Fibroblast of peridontal ligament (primary cell): Measurements from ENCODE around the gene IFNGR1.

Experiments
- DNase-seq: peaks from one replicate; pipeline ENCODE4 v3.0.0-alpha.2; 2010; ENCODE audit errors: extremely low read depth

IFNGR1 gene

GRCh38 chr6:137176729-137177128 lies 42.5 kb downstream of the IFNGR1 start:
- DNase-seq = no peak

GRCh38 chr6:137175868-137176245 lies 43.3 kb downstream of the IFNGR1 start:
- no peak for DNase-seq

DNA sequence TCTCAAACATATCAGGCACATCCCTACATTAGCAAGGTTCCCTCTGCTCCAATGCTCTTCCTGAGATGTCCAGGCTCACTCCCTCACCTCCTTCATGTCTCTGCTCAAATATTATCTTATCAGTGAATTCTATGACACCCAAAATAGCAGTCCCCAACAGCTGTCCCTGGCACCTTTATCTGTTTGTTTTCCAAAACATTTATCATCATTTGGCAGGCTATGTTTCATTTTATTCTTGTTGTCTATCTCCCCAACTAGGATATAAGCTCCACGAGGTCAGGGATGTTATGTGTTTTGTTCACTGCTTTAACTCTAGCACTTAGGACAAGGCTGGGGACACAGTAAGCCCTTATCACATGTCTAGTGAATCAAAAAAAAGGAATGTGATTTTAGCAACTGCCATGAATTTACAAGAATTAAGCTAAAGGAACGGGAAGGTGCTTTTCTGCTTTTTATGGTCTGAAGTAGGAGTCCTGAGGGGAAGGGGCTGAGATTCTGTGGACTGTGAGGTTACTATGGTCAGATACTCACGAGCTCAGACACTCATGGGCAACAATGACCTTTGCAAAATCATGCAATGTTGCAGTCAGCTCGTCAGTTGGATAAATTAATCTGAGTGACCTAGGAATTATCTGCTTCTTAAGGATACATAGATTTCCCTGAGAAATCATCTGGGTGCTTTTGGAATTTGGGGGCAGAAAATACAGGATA lies 43.9 kb downstream of the IFNGR1 start:
- DNase-seq = no peak

GRCh38 chr6:137173501-137173900 lies 45.7 kb downstream of the IFNGR1 start, which contains the start of gene IL22RA2:
Gene IL22RA2 (minus strand): TSS chr6:137173644. CDS start chr6:137161749, 11,895 bp downstream.
- no peak for DNase-seq

- no peak for DNase-seq
Observed at GRCh38 chr6:137172734-137173431, 46.3 kb downstream of the IFNGR1 start.

DNA sequence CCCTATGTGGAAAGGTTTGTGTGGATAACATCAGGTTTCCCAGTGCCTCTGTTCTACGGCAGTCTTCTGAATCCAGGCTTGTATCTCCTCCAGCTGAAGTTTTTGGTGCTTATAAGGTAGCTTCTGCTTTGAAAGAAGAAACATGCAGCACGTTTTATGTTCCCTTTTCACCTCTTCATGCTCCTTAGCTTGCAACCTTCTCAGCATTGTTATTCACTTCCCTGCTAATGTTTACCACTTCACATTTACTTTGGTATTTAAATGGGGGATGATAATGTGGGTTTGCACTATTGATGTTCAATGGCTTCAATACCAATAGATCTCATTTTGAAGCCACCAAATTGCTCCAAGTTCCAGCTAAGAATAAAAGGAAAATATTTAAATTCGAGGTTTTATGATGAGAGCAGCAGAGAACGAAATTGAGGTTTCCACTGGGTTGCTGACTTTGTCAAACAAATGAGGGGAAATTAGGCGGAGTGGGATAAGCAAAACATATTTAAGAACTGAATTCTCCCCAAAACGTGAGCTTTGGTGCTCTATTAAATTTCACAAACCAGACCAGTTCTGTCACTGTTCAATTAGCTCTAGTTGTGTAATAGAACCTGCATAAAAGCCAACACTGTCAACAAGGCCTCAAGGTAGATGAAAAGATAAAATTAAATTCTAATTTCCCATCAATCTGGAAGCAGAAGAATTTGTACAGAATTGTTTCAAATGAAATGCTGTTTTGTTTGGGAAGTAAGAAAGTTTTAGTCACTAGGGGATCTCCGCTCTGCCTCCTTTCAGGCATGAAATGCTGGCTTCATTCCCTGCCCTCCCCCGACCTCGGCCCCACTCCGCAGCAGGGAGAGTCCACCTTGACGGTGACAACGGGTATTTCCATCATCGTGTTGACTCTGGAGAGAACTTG lies 47.1 kb downstream of the IFNGR1 start:
- no peak for DNase-seq

DNA sequence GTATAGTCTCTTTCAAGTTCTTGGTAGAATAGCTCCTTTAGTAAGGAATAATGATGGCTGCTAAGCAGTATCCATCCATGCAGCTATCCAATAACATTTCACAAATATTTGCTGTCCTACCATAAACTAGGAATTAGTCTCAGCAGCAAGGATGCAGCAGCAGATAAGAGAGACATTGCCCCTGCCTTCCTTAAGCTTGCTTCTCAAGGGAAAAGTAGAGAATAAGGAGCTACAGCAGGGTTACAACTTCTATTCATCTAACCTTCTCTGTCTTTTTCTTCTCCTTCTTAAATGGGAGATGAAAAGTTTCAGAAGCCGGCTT lies 48.2 kb downstream of the IFNGR1 start:
- DNase-seq = no peak

- DNase-seq = no peak
Observed at GRCh38 chr6:137170266-137171052, 48.7 kb downstream of the IFNGR1 start.

DNA sequence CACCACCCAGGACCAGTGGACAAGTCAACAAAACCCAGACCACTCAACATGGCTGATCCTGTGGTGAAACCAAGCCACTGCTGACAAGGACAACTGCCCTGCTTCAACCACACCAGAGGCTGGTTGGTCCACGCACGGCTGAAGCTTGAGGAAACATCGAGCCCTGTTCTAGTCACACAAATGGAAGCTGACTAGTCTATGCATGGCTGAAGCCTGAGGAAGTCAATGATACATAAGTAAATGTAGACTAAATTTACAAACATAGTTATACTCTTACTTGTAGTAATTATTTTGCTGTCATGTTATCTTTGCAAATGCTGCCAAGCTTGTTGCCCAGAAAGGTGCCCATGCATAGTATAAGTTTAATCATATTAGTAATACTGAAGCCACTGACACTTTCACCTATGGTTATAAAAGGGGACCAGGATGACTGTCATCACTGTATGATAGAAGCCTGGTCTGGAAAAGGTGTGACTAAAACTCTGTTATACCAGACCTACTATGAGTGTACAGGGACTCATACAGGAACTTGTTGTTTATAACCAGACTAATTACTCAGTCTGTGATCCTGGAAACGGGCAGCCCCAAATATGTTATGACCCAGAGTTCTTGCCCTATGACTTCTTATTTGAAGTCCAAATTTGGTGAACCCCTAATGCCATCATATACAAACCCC lies 51.3 kb downstream of the IFNGR1 start:
- DNase-seq = no peak

DNA sequence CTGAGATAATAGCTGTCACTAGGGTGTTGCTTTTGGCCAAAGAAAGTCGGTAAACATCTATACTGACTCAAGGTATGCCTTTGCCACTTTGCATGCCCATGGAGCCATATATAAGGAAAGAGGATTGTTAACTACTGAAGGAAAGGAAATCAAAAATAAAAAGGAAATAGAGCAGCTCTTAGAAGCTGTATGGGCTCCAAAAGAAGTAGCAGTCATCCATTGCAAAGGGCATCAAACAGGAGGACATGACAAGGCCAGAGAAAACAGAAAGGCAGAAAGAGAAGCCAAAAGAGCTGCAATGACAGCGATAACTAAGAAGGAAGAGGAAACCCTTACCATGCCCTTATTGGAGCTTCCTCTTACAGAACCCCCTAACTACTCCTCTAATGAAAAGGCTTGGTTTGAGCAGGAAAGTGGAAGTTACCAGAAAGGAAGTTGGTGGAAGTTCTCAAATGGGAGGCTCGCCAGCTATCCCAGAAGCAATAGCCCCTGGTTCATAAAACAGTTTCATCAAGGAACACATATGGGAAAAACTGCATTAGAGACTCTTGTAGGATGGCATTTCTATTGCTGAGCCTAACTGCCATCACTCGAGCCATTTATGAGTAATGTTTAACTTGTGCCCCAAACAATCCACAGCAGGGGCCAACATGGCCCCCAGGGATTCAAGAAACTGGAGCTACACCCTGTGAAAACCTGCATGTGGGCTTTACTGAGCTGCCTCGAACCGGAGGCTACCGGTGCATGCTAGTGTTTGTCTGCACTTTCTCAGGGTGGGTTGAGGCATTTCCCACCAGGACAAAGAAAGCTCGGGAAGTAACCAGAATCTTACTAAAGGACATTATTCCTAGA lies 52.7 kb downstream of the IFNGR1 start:
- no peak for DNase-seq

DNA sequence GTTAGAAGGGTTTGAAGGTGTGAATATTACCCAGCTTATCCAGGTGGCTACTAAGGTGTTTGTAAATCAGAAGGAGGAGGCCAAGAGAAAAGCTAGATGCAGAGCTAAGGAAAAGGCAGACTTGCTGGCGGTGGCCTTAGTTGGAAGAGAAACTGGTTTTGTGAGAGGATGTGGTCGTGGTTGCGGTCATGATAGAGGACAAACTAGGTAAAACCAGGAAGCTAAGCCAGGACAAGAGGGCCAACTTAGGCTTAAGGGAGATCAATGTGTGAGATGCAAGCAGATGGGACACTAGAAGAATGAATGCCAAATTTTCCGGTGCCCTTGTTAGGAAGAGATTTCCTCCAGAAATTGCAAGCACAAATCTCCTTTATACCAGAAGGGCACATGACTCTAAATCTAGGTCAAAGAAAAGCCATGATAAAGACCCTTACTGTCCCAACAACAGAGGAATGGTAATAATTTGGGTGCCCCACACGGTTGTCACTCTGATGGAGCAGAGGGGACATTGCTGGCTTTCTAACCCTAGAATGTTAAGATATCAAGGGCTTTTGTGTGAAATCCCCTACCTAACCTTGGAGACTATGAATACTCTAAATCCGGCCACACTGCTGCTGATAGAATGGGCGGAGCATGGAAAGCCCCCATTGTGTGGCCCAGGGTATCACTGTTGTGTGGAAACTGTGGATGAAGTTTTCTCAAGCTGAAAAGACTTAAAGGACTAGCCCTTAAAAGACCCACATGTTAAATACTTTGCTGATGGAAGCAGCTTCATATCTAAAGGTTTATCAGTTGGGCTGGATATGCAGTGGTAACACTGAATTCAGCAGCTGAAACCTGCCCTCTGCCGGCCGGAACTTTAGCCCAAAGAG lies 53.6 kb downstream of the IFNGR1 start:
- DNase-seq = no peak

DNA sequence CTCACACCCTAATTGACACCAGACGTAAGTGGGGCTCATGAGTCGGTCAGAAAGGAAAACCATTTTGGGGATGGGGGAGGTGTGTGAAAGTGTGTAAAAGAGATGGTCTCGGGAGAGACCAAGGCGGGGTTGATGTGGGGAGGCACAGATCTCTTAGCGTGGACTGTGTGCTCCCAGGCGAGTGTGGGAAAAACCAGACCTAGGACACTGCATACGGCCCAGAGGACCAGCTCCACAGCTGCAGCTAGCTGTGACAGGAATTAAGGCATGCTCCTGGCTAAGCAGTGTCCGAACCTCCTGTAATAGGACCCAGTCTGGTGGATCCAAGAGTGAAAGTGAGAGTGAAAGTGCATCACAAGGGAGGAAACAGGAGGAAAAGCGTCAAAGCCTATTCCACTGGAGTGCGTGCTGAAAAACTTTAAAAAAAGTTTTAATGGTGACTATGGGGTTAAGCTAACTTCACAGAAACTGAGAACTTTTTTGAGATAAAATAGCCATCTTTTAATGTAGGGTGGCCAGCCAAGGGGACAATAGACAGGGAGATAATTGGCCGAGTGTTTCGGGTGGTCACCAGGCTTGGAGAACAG lies 55.4 kb downstream of the IFNGR1 start:
- DNase-seq = no peak

GRCh38 chr6:137162692-137163306 lies 56.4 kb downstream of the IFNGR1 start:
- no peak for DNase-seq

DNA sequence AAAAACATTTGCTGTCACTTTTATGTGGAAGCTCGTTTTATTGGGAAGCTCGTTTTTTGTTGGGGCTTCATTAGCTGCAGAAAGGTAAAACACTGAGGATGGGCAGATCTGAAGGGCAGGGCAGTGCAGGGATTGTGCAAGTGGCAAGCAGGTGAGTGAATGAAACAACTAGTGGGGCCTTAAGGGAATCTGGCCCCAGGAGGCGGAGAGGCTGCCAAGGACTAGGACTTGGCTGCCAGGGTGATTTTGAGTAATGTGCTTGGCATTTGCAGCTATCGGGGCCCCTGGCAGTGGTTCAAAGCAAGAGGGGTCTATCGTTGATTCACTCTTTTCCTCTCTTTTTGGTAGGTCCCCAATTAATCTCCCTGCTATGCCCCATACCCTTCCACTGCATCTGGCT lies 57.2 kb downstream of the IFNGR1 start:
- DNase-seq = no peak

DNA sequence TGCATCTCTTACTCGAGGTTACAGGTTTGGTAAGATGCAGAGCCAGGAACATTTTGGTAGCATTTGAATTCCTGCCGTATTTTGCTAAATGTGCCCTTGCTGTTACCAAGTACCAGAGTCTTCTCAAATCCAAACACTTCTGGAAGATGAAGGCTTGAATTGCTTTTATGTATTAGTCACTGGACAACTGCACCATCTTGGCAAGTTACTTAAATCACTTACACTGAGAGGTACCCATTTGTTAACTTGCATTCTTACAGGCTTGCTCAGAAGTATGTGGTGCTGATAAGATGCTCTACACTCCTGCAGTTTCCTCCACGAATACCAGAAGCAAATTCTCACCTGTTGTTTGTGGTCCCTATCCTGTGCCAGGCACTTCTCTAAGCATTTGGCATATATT lies 58.4 kb downstream of the IFNGR1 start:
- DNase-seq = peak; percentile 28

- peak; percentile 39 for DNase-seq
Observed at GRCh38 chr6:137159912-137160311, 59.3 kb downstream of the IFNGR1 start.

GRCh38 chr6:137157601-137158000 lies 61.6 kb downstream of the IFNGR1 start:
- DNase-seq = no peak

GRCh38 chr6:137156650-137157049 lies 62.5 kb downstream of the IFNGR1 start:
- no peak for DNase-seq
